ENCODE results near the gene ADCY7.
A peak's percentile ranks its signal among the peaks of the same experiment; 100 is the strongest.
"Not testable (repeated sequence)": the region's sequence is repeated elsewhere in the genome, so short reads cannot be mapped to it uniquely, and the experiment has no call there.

Gene ADCY7

GRCh38 chr16:50343566-50343965 is 77.2 kb downstream of the ADCY7 start:
- DNase-seq, result not testable (repeated sequence)

- DNase-seq, result not testable (repeated sequence)
Measured at GRCh38 chr16:50345210-50345609, 78.9 kb downstream of the ADCY7 start.

- no peak for DNase-seq
Measured at GRCh38 chr16:50351116-50351515, 84.8 kb downstream of the ADCY7 start.

DNA sequence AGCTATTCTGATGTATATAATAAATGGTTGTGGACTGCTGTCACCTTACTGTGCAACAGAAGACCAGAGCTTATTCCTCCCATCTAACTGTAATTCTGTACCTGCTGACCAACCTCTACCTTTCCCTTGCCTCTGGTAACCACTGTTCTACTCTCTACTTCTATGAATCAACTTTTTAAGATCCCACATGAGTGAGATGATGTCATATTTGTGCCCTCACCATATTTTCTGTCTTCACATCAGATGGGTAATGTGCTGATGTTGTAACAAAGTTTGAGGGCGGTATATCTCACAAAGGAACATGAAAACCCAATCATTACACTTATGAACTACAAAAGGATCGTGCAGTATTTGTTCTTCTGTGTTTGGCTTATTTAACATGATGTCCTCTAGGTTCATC is 85.6 kb downstream of the ADCY7 start:
- no peak for DNase-seq

DNA sequence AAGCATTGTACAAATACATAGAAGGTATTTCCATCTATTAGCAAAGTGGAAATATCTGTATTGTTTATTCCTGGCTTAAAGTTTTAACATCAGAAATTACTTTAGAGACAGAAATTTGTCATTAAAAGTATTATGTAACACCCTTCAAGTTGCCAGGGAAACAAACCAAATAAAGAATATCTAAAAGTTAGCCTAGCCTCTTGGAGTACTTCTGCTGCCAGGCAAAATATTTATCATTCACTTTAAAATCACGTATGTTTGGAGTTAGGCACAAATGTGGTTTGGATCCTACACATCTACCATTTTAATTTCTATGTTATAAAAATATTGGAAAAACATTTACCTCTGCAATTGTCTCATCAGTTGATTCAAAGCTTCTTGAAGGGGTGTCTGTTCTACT is 87.7 kb downstream of the ADCY7 start:
- DNase-seq, result no peak

DNA sequence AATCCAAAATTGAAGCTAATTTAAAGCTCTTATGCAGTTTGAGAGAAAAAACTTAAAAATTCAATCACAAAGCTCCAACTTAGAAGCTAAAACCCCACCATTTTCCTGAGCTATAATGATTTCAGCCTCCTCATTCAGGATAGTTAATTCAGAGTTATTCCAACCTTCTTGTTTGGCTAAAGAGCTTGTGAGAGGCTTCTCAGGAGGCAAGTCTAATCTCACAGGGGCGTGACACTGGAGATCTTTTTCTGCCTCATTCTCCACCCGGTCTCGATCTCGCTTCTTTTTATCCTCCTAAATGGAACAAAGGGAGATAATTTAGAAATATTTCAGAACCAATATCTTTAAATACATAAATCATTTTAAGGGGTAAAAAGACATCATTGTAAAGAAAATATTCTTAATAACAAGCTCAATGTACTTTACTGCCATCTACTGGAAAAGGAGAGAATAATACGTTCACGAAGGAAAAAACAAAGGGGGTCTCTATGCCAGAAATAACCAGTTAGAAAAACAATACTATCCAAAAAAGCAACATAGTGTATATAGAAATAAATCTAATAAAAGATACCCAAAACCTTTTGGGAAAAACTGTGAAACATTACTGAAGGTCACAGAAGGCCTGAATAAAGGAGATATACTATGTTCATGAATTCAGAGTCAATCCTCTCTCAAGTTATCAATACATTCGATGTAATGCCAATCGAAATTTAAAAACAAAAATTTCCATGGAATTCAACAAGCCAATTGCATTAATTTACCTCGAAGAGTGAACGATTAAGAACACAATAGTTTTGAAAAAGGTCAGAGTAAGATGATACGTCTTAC is 88.5 kb downstream of the ADCY7 start:
- peak in 1 of 2 donors; percentile 27 for DNase-seq

DNA sequence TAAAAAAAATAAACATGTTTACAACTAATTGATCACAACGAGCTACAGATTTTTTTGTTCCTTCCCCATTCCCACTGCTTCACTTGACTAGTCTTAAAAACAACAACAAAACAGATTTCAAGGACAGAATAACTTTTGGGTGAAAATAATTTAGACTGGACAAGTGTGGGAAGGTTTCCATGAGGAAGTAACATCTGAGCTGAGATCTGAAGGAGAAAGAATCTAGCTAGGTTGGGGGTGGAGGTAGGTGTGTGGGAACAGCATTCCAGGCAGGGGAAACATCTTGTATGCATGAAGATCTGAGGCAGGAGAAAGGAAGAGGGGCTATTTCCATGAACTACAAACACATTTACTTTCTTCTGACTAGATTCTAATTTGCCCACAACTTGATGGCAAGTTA is 93.3 kb downstream of the ADCY7 start:
- no peak for DNase-seq

- no peak for DNase-seq
Measured at GRCh38 chr16:50360033-50360778, 93.9 kb downstream of the ADCY7 start.

DNA sequence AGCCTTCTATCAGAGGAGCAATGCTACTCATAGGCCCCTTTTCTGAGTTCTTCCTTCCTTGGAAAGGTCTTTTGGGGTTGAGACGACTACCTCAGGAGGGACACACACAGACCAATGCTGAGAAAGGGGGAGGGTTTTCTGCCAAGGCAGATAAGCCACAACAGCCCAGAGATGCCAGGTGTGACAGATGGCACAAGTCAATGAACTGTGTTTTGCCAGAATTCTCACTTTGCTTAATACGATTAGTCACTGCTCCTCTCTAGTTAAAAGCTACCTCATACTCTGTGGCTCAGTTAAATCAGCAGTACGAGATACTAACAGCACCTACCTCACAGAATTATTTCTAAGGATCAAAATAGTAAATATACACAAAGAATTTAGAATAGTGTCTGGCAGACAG is 94.4 kb downstream of the ADCY7 start:
- DNase-seq, result no peak

GRCh38 chr16:50363656-50364055 is 97.3 kb downstream of the ADCY7 start:
- no peak for DNase-seq

GRCh38 chr16:50365791-50366575 is 99.6 kb downstream of the ADCY7 start:
- DNase-seq, result peak in 1 of 2 donors; percentile 67
